BE2C (cell line): ENCODE results near the gene PTPRG.

ENCODE experiments used
- DNase-seq: peaks from one replicate; pipeline ENCODE4 v3.0.0-alpha.2; 2020
- H3K27me3 ChIP-seq: fragments of 250-450 bp; sonication (Bioruptor Pico); 2 replicates; pipeline ENCODE4 v1.5.1; 2020; ENCODE audit warnings: mild to moderate bottlenecking
- H3K36me3 ChIP-seq: fragments of 250-450 bp; sonication (Bioruptor Pico); 2 replicates; pipeline ENCODE4 v1.5.1; 2020; ENCODE audit warnings: mild to moderate bottlenecking
- H3K4me1 ChIP-seq: fragments of 250-450 bp; sonication (Bioruptor Pico); 2 replicates; pipeline ENCODE4 v1.5.1; 2020
- H3K4me3 ChIP-seq: 2 replicates; pipeline ENCODE4 v1.5.1; 2011; ENCODE audit warnings: low read depth, low read length
- H3K9me3 ChIP-seq: fragments of 250-450 bp; sonication (Bioruptor Pico); 2 replicates; pipeline ENCODE4 v1.5.1; 2020
- TF ChIP-seq, protein P1 (sequence below): IDR thresholded peaks from 2 replicates; pipeline ENCODE4 v1.5.1; 2012; ENCODE audit warnings: mild to moderate bottlenecking, low read depth, low read length

The PTPRG gene

DNA sequence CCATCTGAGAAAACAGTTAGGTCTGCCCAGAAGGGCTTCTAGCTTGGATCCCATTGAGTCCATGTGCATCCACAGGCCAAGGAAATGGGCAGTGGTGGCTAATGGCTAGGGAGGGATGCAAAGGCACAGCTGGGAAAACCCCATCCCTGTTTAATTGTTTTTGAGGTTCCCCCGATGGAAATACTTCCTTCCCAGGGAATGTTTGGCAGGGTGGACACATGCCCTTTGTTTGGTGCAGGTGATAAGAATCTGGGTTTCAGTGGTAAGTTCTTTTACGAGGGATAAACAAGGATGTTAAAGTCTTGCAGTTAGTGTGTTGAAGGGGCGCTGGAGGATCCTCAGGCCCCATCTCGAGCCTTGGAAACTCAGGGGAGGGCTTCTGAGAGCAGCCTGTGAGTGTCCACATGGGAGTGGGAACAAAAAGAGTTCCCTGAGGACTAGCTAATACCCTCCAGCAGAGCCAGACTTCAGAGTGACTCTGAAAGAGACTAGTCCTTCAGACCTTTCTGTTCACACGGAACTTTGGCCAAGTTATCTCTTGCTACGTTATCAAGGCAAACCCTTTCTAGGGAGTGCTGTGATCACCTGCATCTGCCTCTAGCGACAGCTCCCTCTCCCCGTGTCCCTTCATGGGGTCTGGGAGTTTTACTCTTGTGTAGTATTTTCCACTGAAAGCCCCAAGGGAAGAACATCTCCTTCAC lies 17.4 kb downstream of the PTPRG start:
- Histone ChIP-seq H3K9me3 (no peaks in the 10 kb centered on the region), H3K4me3 (no peak overlapping the region), H3K4me1 (no peaks in the 10 kb centered on the region), H3K36me3 (no peaks in the 10 kb centered on the region), H3K27me3 (peaks cover 28% of the 10 kb centered on the region)
- no peak for DNase-seq
- TF ChIP-seq, protein P1, sequence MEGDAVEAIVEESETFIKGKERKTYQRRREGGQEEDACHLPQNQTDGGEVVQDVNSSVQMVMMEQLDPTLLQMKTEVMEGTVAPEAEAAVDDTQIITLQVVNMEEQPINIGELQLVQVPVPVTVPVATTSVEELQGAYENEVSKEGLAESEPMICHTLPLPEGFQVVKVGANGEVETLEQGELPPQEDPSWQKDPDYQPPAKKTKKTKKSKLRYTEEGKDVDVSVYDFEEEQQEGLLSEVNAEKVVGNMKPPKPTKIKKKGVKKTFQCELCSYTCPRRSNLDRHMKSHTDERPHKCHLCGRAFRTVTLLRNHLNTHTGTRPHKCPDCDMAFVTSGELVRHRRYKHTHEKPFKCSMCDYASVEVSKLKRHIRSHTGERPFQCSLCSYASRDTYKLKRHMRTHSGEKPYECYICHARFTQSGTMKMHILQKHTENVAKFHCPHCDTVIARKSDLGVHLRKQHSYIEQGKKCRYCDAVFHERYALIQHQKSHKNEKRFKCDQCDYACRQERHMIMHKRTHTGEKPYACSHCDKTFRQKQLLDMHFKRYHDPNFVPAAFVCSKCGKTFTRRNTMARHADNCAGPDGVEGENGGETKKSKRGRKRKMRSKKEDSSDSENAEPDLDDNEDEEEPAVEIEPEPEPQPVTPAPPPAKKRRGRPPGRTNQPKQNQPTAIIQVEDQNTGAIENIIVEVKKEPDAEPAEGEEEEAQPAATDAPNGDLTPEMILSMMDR: no peak

DNA sequence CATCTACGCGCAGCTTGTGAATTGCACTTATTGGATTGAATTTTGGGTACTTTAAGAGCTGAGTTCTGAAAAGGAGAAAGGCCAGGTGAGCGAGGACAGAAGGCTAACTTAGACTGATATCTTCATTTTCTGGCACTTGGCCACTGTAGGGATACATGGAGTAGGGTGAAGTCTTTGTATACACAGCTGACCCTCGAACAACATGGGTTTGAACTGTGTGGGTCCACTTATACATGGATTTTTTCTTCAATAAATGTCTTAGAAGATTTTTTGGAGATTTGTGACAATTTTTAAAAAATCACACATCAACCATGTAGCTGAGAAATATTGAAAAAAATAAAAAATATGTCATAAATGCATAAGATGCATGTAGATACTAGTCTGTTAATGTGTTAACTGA lies 18.3 kb downstream of the PTPRG start:
- DNase-seq: no peak
- peaks cover 22% of the 10 kb centered on the region for H3K27me3 ChIP-seq
- H3K4me1 ChIP-seq: no peaks in the 10 kb centered on the region
- TF ChIP-seq, protein P1: no peak
- no peaks in the 10 kb centered on the region for H3K9me3 ChIP-seq
- no peaks in the 10 kb centered on the region for H3K36me3 ChIP-seq
- no peak overlapping the region for H3K4me3 ChIP-seq

DNA sequence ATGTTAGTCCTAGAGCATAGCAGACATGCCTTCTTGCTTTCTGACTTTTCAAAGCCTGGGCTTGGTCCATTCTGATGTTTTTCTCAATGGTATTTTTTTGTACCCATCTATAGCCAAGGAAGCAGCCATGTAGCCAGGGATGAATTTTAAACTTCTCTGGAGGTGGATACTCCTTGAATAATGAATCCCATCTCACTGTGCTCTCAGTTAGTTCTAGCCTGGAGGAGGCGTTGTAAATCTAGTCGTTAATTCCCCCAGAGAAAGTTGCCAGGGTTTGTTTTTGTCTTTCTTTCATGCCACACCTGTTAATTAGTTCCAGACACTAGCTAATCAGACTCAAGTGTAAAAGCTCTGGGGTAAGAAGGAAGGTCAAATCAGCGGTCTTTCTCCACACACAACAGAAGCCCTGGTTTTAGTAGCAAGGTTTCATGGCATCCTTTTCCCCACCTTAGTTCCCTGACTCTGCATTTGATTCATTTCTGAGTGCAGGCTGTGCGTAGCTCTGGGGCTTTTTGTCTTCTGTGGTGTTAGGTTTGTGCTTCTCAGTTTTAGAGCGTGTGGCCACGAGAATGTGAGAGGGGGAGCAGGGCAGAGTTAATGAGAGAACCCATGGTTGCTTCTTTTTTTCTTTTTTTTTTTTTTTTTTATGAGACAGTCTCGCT lies 19.7 kb downstream of the PTPRG start:
- no peaks in the 10 kb centered on the region for H3K9me3 ChIP-seq
- peaks cover 17% of the 10 kb centered on the region for H3K27me3 ChIP-seq
- no peak for DNase-seq
- TF ChIP-seq, protein P1: no peak
- no peak overlapping the region for H3K4me3 ChIP-seq
- no peaks in the 10 kb centered on the region for H3K4me1 ChIP-seq
- no peaks in the 10 kb centered on the region for H3K36me3 ChIP-seq

DNA sequence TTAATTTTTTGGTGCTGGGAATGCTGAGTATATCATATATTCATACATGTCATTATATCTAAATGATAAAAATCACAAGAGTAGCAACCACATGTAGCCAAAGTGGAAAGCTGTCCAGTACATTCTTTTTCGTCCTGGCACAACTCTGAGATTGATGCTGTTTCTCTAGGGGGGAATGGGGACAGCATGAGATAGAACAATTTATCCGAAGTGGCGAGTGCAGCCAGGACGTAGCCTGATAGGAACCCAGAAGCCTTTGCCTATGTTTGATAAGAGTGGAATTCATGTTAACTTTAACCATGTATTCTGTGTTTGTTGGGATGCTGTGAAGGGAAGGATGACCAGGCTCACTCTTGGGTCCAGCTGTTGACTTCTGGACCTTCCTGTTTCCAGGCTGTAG lies 20.9 kb downstream of the PTPRG start:
- Histone ChIP-seq H3K4me1 (no peaks in the 10 kb centered on the region), H3K36me3 (no peaks in the 10 kb centered on the region), H3K4me3 (no peak overlapping the region), H3K27me3 (peaks cover 17% of the 10 kb centered on the region), H3K9me3 (no peaks in the 10 kb centered on the region)
- TF ChIP-seq, protein P1: no peak
- DNase-seq: no peak

DNA sequence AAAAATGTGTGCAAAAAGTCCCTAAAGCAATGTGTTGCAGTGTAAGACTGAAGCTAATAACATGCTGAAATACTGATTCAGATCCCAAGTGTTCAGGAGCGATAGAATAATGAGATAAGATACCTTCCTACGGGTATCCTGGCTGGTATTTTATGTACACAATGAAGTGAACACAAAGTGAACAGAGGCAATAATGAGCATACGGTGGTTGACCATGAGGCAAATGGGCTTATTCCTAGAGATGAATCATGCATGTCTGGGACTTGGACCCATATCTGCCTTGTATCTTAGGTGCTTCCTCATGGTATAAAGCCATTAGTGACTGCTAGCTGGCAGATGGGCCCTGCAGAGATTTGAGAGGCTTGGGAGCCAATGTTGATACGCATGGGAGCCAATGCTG lies 21.5 kb downstream of the PTPRG start:
- Histone ChIP-seq H3K4me3 (no peak overlapping the region), H3K4me1 (no peaks in the 10 kb centered on the region), H3K27me3 (peaks cover 17% of the 10 kb centered on the region), H3K9me3 (no peaks in the 10 kb centered on the region), H3K36me3 (no peaks in the 10 kb centered on the region)
- TF ChIP-seq, protein P1: no peak
- DNase-seq: no peak
